HepG2 (cell line): ENCODE data around the gene TXNDC11. TPM values are rescaled to one million over a fixed set of nuclear protein-coding genes. Genes with fewer than 3 reads are reported as not detected.

Experiments used
- ATF7 ChIP-seq, 2 experiments: fragments of 450-650 bp in 1 of 2; sonication (generic) in 1 of 2; formaldehyde crosslinking in 1 of 2; IDR thresholded peaks; 2 replicates each; pipeline versions ENCODE4 v1.4.0 to v1.6.1; 2016 to 2020; ENCODE audit warnings: antibody characterized with exemption in 1 of 2, mild to moderate bottlenecking in 1 of 2, missing genetic modification reagents in 1 of 2
- BATF2 ChIP-seq: sonication (generic); formaldehyde crosslinking; IDR thresholded peaks from 2 replicates; pipeline ENCODE4 v1.8.0; 2022; ENCODE audit warnings: mild to moderate bottlenecking, missing genetic modification reagents, moderate library complexity
- HMG20A ChIP-seq: IDR thresholded peaks from 2 replicates; pipeline ENCODE4 v1.6.1; 2016; ENCODE audit warnings: borderline replicate concordance
- HNRNPL ChIP-seq: fragments of 200-400 bp; formaldehyde crosslinking; IDR thresholded peaks from 2 replicates; pipeline ENCODE4 v1.6.1; 2017; ENCODE audit warnings: mild to moderate bottlenecking, low read depth, low read length
- HOXA3 ChIP-seq: sonication (generic); formaldehyde crosslinking; IDR thresholded peaks from 2 replicates; pipeline ENCODE4 v1.5.0; 2020; ENCODE audit warnings: missing genetic modification reagents
- MAFG ChIP-seq: sonication (generic); formaldehyde crosslinking; IDR thresholded peaks from 2 replicates; pipeline ENCODE4 v1.5.1; 2020; ENCODE audit warnings: mild to moderate bottlenecking, missing genetic modification reagents
- MAFK ChIP-seq, 2 experiments: IDR thresholded peaks in 1 of 2; conservative IDR thresholded peaks in 1 of 2; 2 replicates each; pipeline ENCODE4 v1.6.1; 2011; ENCODE audit warnings: improper control_type of control experiment in 2 of 2, low read length in 2 of 2
- MTA3 ChIP-seq: sonication (generic); formaldehyde crosslinking; IDR thresholded peaks from 2 replicates; pipeline ENCODE4 v1.4.0; 2020; ENCODE audit warnings: missing genetic modification reagents
- NCOA2 ChIP-seq: sonication (generic); formaldehyde crosslinking; IDR thresholded peaks from 2 replicates; pipeline ENCODE4 v1.8.0; 2022; ENCODE audit warnings: inconsistent platforms
- NFATC3 ChIP-seq: sonication (generic); formaldehyde crosslinking; IDR thresholded peaks from 2 replicates; pipeline ENCODE4 v1.5.1; 2020; ENCODE audit warnings: mild to moderate bottlenecking, missing genetic modification reagents
- NFYB ChIP-seq: sonication (generic); formaldehyde crosslinking; IDR thresholded peaks from 2 replicates; pipeline ENCODE4 v1.4.0; 2020; ENCODE audit warnings: missing genetic modification reagents
- PHF5A ChIP-seq: IDR thresholded peaks from one replicate; pipeline ENCODE4 v1.6.1; 2018; ENCODE audit warnings: low read depth, missing genetic modification reagents; ENCODE audit not compliant: unreplicated experiment
- POLR2A ChIP-seq, 2 experiments: IDR thresholded peaks; 2 replicates each; pipeline ENCODE4 v1.6.1; 2011; ENCODE audit warnings: low read depth in 2 of 2, low read length in 2 of 2, mild to moderate bottlenecking in 1 of 2, moderate library complexity in 1 of 2; ENCODE audit not compliant: insufficient read depth in 1 of 2
- PRDM4 ChIP-seq: sonication (generic); formaldehyde crosslinking; IDR thresholded peaks from 2 replicates; pipeline ENCODE4 v1.9.0; 2021; ENCODE audit warnings: missing genetic modification reagents, borderline replicate concordance
- RORA ChIP-seq: sonication (generic); formaldehyde crosslinking; IDR thresholded peaks from 2 replicates; pipeline ENCODE4 v1.5.0; 2020; ENCODE audit warnings: mild to moderate bottlenecking, missing genetic modification reagents, moderate library complexity
- SETDB1 ChIP-seq: sonication (generic); formaldehyde crosslinking; IDR thresholded peaks from 2 replicates; pipeline ENCODE4 v1.5.1; 2020; ENCODE audit warnings: missing genetic modification reagents, mild to moderate bottlenecking, borderline replicate concordance
- SMAD3 ChIP-seq: sonication (generic); formaldehyde crosslinking; IDR thresholded peaks from 2 replicates; pipeline ENCODE4 v1.4.0; 2020; ENCODE audit warnings: missing genetic modification reagents
- SNAI1 ChIP-seq: sonication (generic); formaldehyde crosslinking; IDR thresholded peaks from 2 replicates; pipeline ENCODE4 v1.5.0; 2020; ENCODE audit warnings: mild to moderate bottlenecking, missing genetic modification reagents, borderline replicate concordance
- U2AF2 ChIP-seq: fragments of 200-400 bp; formaldehyde crosslinking; IDR thresholded peaks from 2 replicates; pipeline ENCODE4 v1.6.1; 2017; ENCODE audit warnings: low read depth, mild to moderate bottlenecking, low read length
- ZFP90 ChIP-seq: sonication (generic); formaldehyde crosslinking; IDR thresholded peaks from 2 replicates; pipeline ENCODE4 v1.8.0; 2022; ENCODE audit warnings: missing genetic modification reagents, mild to moderate bottlenecking, inconsistent platforms, borderline replicate concordance
- ZNF224 ChIP-seq: sonication (generic); formaldehyde crosslinking; IDR thresholded peaks from 2 replicates; pipeline ENCODE4 v1.5.0; 2020; ENCODE audit warnings: mild to moderate bottlenecking, missing genetic modification reagents
- ZNF562 ChIP-seq: sonication (generic); formaldehyde crosslinking; IDR thresholded peaks from 2 replicates; pipeline ENCODE4 v1.8.0; 2022; ENCODE audit warnings: missing genetic modification reagents, borderline replicate concordance
- ZNF580 ChIP-seq: IDR thresholded peaks from 2 replicates; pipeline ENCODE4 v1.6.1; 2016; ENCODE audit warnings: low read depth, borderline replicate concordance
- ZNF598 ChIP-seq: sonication (generic); formaldehyde crosslinking; IDR thresholded peaks from 2 replicates; pipeline ENCODE4 v1.5.1; 2020; ENCODE audit warnings: mild to moderate bottlenecking, missing genetic modification reagents, borderline replicate concordance
- ZNF746 ChIP-seq: sonication (generic); formaldehyde crosslinking; IDR thresholded peaks from 2 replicates; pipeline ENCODE4 v1.8.0; 2022; ENCODE audit warnings: mild to moderate bottlenecking, missing genetic modification reagents
- ZNF784 ChIP-seq: sonication (generic); formaldehyde crosslinking; IDR thresholded peaks from 2 replicates; pipeline ENCODE4 v1.5.1; 2020; ENCODE audit warnings: missing genetic modification reagents, mild to moderate bottlenecking, borderline replicate concordance
- ZSCAN21 ChIP-seq: sonication (generic); formaldehyde crosslinking; IDR thresholded peaks from 2 replicates; pipeline ENCODE4 v1.8.0; 2022; ENCODE audit warnings: mild to moderate bottlenecking, missing genetic modification reagents, moderate library complexity, borderline replicate concordance
- ZSCAN30 ChIP-seq: sonication (generic); formaldehyde crosslinking; IDR thresholded peaks from 2 replicates; pipeline ENCODE4 v1.5.0; 2020; ENCODE audit warnings: mild to moderate bottlenecking, missing genetic modification reagents
- polyA plus RNA-seq, 8 experiments: library from polyadenylated mRNA; depleted of rRNA in 3 of 8; stranded (reverse) in 7 of 8; unstranded in 1 of 8; fragments of >200 nt; fragmentation: Illumina TruSeq in 4 of 8; extraction: Trizol in 4 of 8; gene quantifications; 2 replicates each; pipeline versions ENCODE4 v1.2.1 to v1.2.3, GENCODE V29; 2011 to 2016; ENCODE audit warnings: low read depth in 4 of 8, missing spikeins in 1 of 8, mixed read lengths in 1 of 8; ENCODE audit not compliant: insufficient read depth in 1 of 8
- total RNA-seq, 5 experiments: library from RNA; depleted of rRNA; stranded (reverse); fragments of >200 nt; fragmentation: Illumina TruSeq; extraction: Trizol; gene quantifications; 2 replicates each; pipeline ENCODE4 v1.2.3, GENCODE V29; 2016; ENCODE audit warnings: low read depth in 1 of 5

The TXNDC11 gene
- total and polyA plus RNA-seq, 2 of the 13 experiments (the other 11 are each of a cell fraction or from before 2014, with no cell fraction given): 74.9 to 123 TPM

GRCh38 chr16:11632455-11632939 lies 110.2 kb downstream of the TXNDC11 start (continued):
- TF ChIP-seq PRDM4 (no peak), MTA3 (CRISPR knock-in tag) (no peak), PHF5A (CRISPR knock-in tag) (no peak), POLR2A (IDR thresholded peaks at IDR 0.05; ENCODE audit: insufficient read depth in 1 of 2, low read depth in 2 of 2, low read length in 2 of 2) (peak in 1 of 2 experiments; percentile 71; a peak in 1 of 4 replicates), ZSCAN21 (peak; percentile 30; the same call in 1 of the 2 replicates), MAFK (conservative IDR thresholded peaks at IDR 0.05 in 1 of 2, IDR thresholded peaks at IDR 0.05 in 1 of 2; ENCODE audit: low read length in 2 of 2) (no peak), NCOA2 (CRISPR knock-in tag) (peak; percentile 44; the same call in 1 of the 2 replicates), NFATC3 (CRISPR knock-in tag) (peak; percentile 81; the same call in 1 of the 2 replicates), MAFG (CRISPR knock-in tag) (no peak; the same call in 1 of the 2 replicates), U2AF2 (0 out of 2 replicates have a peak, but pooled peaks have one; percentile 22), SNAI1 (no peak), RORA (no peak), ATF7 (IDR thresholded peaks at IDR 0.05) (no peak), ATF7 (CRISPR knock-in tag; IDR thresholded peaks at IDR 0.05) (no peak), HNRNPL (peak; percentile 96), HOXA3 (CRISPR knock-in tag) (no peak), HMG20A (CRISPR knock-in tag) (0 out of 2 replicates have a peak, but pooled peaks have one; percentile 33), ZNF224 (no peak; the same call in 1 of the 2 replicates), ZNF746 (peak; percentile 53; the same call in 1 of the 2 replicates), ZSCAN30 (no peak), SETDB1 (CRISPR knock-in tag) (no peak), ZNF598 (CRISPR knock-in tag) (no peak), ZNF784 (CRISPR knock-in tag) (no peak), NFYB (CRISPR knock-in tag) (no peak), ZNF562 (CRISPR knock-in tag) (no peak), SMAD3 (CRISPR knock-in tag) (no peak), ZNF580 (CRISPR knock-in tag) (no peak), BATF2 (CRISPR knock-in tag) (no peak), ZFP90 (CRISPR knock-in tag) (0 out of 2 replicates have a peak, but pooled peaks have one; percentile 14)
